HFF-Myc (cell line): ENCODE measurements around the gene LHPP.

Source experiments
- DNase-seq: peaks from one replicate; pipeline ENCODE4 v3.0.0-alpha.2; 2011; ENCODE audit warnings: low read depth; ENCODE audit errors: extremely low read depth
- H3K4me3 ChIP-seq: replicated peaks from 2 replicates; pipeline ENCODE4 v1.5.1; 2011; ENCODE audit warnings: low read depth, mild to moderate bottlenecking, control low read depth, low read length
- TF ChIP-seq, protein P1 (sequence below): IDR thresholded peaks from 2 replicates; pipeline ENCODE4 v1.5.1; 2012; ENCODE audit warnings: mild to moderate bottlenecking, low read depth, low read length, control low read depth; ENCODE audit errors: missing control alignments

The LHPP gene

DNA sequence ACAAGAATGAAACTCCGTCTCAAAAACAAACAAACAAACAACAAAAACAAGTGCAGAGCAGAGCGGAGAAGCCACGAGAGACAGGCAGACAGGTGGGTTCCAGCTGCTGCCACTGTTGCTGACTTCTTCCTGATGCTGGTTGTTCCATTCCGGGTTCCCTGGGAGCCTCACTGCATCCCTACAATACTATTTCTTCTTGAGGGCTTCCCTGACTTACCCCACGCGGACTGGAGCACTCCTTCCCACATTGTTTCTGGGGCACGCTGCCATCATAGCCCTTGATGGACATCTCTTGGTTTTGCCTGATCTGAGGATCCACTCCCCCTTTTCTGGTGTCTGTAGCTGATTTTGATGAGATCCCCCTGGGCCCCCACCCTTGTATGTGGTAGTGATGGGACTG, 6.2 kb upstream of the LHPP start:
- no peak overlapping the region for H3K4me3 ChIP-seq
- no peak for DNase-seq
- TF ChIP-seq, protein P1, sequence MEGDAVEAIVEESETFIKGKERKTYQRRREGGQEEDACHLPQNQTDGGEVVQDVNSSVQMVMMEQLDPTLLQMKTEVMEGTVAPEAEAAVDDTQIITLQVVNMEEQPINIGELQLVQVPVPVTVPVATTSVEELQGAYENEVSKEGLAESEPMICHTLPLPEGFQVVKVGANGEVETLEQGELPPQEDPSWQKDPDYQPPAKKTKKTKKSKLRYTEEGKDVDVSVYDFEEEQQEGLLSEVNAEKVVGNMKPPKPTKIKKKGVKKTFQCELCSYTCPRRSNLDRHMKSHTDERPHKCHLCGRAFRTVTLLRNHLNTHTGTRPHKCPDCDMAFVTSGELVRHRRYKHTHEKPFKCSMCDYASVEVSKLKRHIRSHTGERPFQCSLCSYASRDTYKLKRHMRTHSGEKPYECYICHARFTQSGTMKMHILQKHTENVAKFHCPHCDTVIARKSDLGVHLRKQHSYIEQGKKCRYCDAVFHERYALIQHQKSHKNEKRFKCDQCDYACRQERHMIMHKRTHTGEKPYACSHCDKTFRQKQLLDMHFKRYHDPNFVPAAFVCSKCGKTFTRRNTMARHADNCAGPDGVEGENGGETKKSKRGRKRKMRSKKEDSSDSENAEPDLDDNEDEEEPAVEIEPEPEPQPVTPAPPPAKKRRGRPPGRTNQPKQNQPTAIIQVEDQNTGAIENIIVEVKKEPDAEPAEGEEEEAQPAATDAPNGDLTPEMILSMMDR, result no peak

DNA sequence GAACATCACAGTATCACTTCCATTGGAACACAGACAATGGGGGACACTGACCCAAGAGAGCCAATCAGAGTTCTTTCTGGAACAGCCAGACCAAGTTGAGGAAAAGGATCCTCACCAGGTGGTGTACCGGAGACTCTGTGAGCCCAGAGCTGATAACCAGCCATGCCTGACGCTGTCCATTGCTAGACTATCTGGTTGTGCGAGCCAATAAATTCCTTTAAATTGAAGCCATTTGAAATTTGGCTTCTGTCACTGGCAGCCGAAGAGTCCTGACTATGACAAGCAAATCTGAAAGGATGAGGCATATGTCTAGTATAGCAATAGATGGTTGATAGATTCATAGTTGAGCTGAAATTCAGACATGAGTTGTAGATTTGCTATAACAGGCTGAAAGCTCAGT, 3.1 kb upstream of the LHPP start:
- DNase-seq, result no peak
- TF ChIP-seq, protein P1, result no peak
- no peak overlapping the region for H3K4me3 ChIP-seq

DNA sequence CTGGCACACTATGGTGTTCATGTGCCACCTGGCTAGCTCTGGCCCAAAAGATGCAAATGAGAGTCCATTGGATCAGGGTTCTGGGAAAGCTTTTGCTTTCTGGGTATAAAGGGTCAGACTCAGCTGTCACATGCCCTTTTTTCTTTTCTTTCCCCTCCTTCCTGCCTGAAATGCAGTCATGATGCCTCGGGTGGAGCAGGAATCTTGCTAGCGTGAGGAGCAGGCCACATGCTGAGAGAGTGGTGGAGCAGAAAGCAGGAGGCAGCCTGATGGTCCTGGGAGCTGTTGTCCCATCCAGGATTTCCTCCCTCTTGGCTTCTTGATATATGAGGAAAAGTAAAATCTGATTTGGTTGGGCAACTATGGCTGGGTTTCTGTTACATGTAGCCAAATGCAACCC, 2.7 kb upstream of the LHPP start:
- TF ChIP-seq, protein P1, result no peak
- no peak for DNase-seq
- no peak overlapping the region for H3K4me3 ChIP-seq

DNA sequence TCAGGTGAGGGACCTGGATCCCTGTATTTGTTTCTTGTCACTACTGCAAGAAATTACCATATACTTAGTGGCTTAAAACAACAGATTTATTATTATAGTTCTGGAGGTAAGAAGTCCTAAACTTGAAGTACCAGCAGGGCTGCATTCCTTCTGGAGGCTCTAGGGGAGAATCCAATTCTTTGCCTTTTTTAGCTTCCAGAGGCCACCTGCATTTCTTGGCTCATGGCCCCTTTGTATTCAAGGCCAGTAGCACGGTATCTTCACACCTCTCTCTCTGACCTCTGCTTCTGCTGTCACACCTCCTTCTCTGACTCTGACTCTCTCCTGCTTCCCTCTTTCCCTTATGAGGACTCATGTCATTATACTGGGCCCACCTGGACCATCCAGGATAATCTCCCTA, 2.2 kb upstream of the LHPP start:
- TF ChIP-seq, protein P1, result no peak
- DNase-seq, result no peak
- no peak overlapping the region for H3K4me3 ChIP-seq

DNA sequence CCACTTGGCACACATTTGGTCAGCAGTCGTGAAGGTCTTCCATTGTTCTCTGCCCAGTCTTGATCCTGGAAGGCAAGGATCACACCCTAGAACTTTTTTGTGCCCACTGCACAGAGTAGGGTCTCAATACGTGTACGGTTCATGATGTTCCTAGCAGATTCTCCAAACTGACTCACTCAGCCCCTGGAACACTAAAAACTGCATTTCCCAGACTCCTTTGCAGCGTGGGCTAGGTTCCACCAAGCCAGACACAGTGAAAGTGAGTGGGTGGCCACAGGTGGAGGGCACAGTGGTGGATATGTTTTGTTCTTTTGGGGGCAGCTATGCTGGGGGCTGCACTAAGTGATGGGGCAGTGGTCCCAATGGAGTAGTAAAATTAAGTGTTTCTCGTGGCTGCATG, 1.5 kb upstream of the LHPP start:
- TF ChIP-seq, protein P1, result no peak
- no peak for DNase-seq

DNA sequence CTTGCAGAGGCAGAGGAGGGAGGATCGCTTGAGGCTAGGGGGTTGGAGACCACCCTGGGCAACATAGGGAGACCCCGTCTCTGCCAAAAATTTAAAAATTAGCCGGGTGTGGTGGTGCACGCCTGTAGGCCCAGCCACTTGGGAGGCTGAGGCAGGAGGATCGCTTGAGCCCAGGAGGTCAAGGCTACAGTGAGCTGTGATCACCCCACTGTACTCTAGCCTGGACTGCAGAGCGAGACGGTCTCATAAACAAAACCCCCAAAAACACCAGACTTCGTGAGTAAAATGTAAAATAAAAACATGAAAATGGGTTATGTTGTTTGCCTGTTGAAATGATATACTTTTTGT, 699 bp downstream of the LHPP start:
- H3K4me3 ChIP-seq, result peak overlapping the region; percentile 52
- no peak for DNase-seq
- TF ChIP-seq, protein P1, result no peak

More for the DNA sequence above, 1.5 kb upstream of the LHPP start:
- H3K4me3 ChIP-seq, result no peak overlapping the region
